Liver (tissue), 9 donors: Measurements from ENCODE around the gene DRD4. TPM values are rescaled to one million over a fixed set of nuclear protein-coding genes. Genes with fewer than 3 reads are reported as not detected.

Experiments
- DNase-seq: peaks from one replicate; pipeline ENCODE4 v3.0.0-alpha.2; 2017; ENCODE audit warnings: low spot score
- H3K27ac ChIP-seq, 2 donors: one replicate each; pipeline ENCODE4 v1.7.0; 2013; ENCODE audit warnings: inconsistent platforms in 2 of 2, low read length in 2 of 2, control low read depth in 1 of 2, low read depth in 1 of 2, mild to moderate bottlenecking in 1 of 2
- H3K27me3 ChIP-seq, 4 donors: one replicate each; pipeline versions ENCODE4 v1.6.1 to v1.7.0; 2013; ENCODE audit warnings: low read length in 3 of 4, inconsistent platforms in 1 of 4, mild to moderate bottlenecking in 1 of 4, moderate library complexity in 1 of 4; ENCODE audit not compliant: control insufficient read depth in 4 of 4, insufficient read depth in 4 of 4
- H3K36me3 ChIP-seq, 4 donors: one replicate each; pipeline versions ENCODE4 v1.6.1 to v1.7.0; 2013; ENCODE audit warnings: low read length in 3 of 4, mild to moderate bottlenecking in 3 of 4, low read depth in 1 of 4, moderate library complexity in 1 of 4; ENCODE audit not compliant: control insufficient read depth in 4 of 4, insufficient read depth in 3 of 4
- H3K4me1 ChIP-seq, 4 donors: one replicate each; pipeline versions ENCODE4 v1.6.1 to v1.7.0; 2013; ENCODE audit warnings: low read length in 3 of 4, mild to moderate bottlenecking in 3 of 4, moderate library complexity in 1 of 4; ENCODE audit not compliant: control insufficient read depth in 4 of 4, insufficient read depth in 4 of 4
- H3K4me3 ChIP-seq, 3 donors: one replicate each; pipeline versions ENCODE4 v1.6.1 to v1.7.0; 2013; ENCODE audit warnings: low read length in 3 of 3, control low read depth in 1 of 3, low read depth in 1 of 3, mild to moderate bottlenecking in 1 of 3
- H3K9ac ChIP-seq, 2 donors: one replicate each; pipeline ENCODE4 v1.7.0; 2013; ENCODE audit warnings: low read length in 2 of 2, mild to moderate bottlenecking in 2 of 2, moderate library complexity in 2 of 2, control low read depth in 1 of 2, low read depth in 1 of 2
- H3K9me3 ChIP-seq, 4 donors: one replicate each; pipeline versions ENCODE4 v1.6.1 to v1.7.0; 2013; ENCODE audit warnings: low read length in 3 of 4; ENCODE audit not compliant: control insufficient read depth in 4 of 4
- ATF3 ChIP-seq: IDR thresholded peaks from 2 replicates; pipeline ENCODE4 v1.6.1; 2016; ENCODE audit warnings: antibody characterized with exemption
- EGR1 ChIP-seq, 2 donors: IDR thresholded peaks; 2 replicates each; pipeline ENCODE4 v1.6.1; 2016 to 2018; ENCODE audit warnings: antibody characterized with exemption in 2 of 2, low read depth in 2 of 2
- FOXA1 ChIP-seq: IDR thresholded peaks from 2 replicates; pipeline ENCODE4 v1.6.1; 2016; ENCODE audit warnings: antibody characterized with exemption
- FOXA2 ChIP-seq: IDR thresholded peaks from 2 replicates; pipeline ENCODE4 v1.6.1; 2016; ENCODE audit warnings: antibody characterized with exemption
- HNF4A ChIP-seq, 2 donors: conservative IDR thresholded peaks; 2 replicates each; pipeline ENCODE4 v1.6.1; 2016; ENCODE audit warnings: antibody characterized with exemption in 2 of 2, mild to moderate bottlenecking in 2 of 2
- JUND ChIP-seq, 2 donors: IDR thresholded peaks; 2 replicates each; pipeline ENCODE4 v1.6.1; 2016; ENCODE audit warnings: antibody characterized with exemption in 2 of 2
- MAX ChIP-seq: IDR thresholded peaks from 2 replicates; pipeline ENCODE4 v1.6.1; 2016; ENCODE audit warnings: antibody characterized with exemption
- NR2F2 ChIP-seq: IDR thresholded peaks from 2 replicates; pipeline ENCODE4 v1.6.1; 2016; ENCODE audit warnings: antibody characterized with exemption
- REST ChIP-seq: IDR thresholded peaks from 2 replicates; pipeline ENCODE4 v1.6.1; 2016; ENCODE audit warnings: antibody characterized with exemption, mild to moderate bottlenecking
- RXRA ChIP-seq, 2 donors: IDR thresholded peaks; 2 replicates each; pipeline ENCODE4 v1.6.1; 2017 to 2018; ENCODE audit warnings: antibody characterized with exemption in 2 of 2, mild to moderate bottlenecking in 1 of 2
- SP1 ChIP-seq: IDR thresholded peaks from 2 replicates; pipeline ENCODE4 v1.6.1; 2018; ENCODE audit warnings: antibody characterized with exemption, mild to moderate bottlenecking
- TAF1 ChIP-seq: conservative IDR thresholded peaks from 2 replicates; pipeline ENCODE4 v1.6.1; 2016; ENCODE audit warnings: antibody characterized with exemption, mild to moderate bottlenecking
- ZBTB33 ChIP-seq: IDR thresholded peaks from 2 replicates; pipeline ENCODE4 v1.6.1; 2016; ENCODE audit warnings: antibody characterized with exemption
- WGBS: extraction: QIAGEN DNeasy Blood & Tissue Kit; methylation state at CpG from one replicate; pipeline ENCODE4 v1.1.7; 2013; 5-methylcytosine and 5-hydroxymethylcytosine counted together
- polyA plus RNA-seq, 2 donors: library from polyadenylated mRNA; stranded (reverse) in 1 of 2; unstranded in 1 of 2; fragments of 200-250 nt in 1 of 2; fragments of >200 nt in 1 of 2; fragmentation: Nextera tagmentation in 1 of 2; extraction: Ambion mirVana in 1 of 2; gene quantifications; one replicate each; pipeline versions ENCODE4 v1.2.1 to v1.2.3, GENCODE V29; 2013 to 2015
- total RNA-seq, 2 donors: library from RNA; depleted of rRNA; stranded (reverse); fragments of >200 nt; gene quantifications; one replicate each; pipeline ENCODE4 v1.2.3, GENCODE V29; 2014
- donor health status: healthy.
- donor health status: healthy.
- donor health status: healthy.
- donor health status: healthy.
- donor health status: healthy.

Gene DRD4
- total and polyA plus RNA-seq, 4 donors: not detected

GRCh38 chr11:598005-598680 lies 38.9 kb upstream of the DRD4 start:
- Histone ChIP-seq H3K27ac (no peak overlapping the region), H3K9ac (no peak overlapping the region), H3K4me3 (no peak overlapping the region), H3K9me3 (no peaks in the 10 kb centered on the region), H3K36me3 (peaks cover 22 to 74% (median 45%) of the 10 kb centered on the region in 4 donors), H3K27me3 (no peaks in the 10 kb centered on the region), H3K4me1 (peaks cover 3 to 4% (median 4%) of the 10 kb centered on the region in 4 donors)
- TF ChIP-seq ATF3 (no peak), REST (no peak), HNF4A (conservative IDR thresholded peaks at IDR 0.05) (no peak), FOXA1 (no peak), NR2F2 (no peak), FOXA2 (no peak)
- no peak for DNase-seq
- 96% methylated on average over 30 of the region's 30 CpGs for WGBS

- Histone ChIP-seq H3K27ac (no peak overlapping the region), H3K4me1 (peaks cover 6 to 25% (median 6%) of the 10 kb centered on the region in 4 donors), H3K27me3 (no peaks in the 10 kb centered on the region), H3K9ac (no peak overlapping the region), H3K4me3 (no peak overlapping the region), H3K36me3 (peaks cover 23 to 69% (median 46%) of the 10 kb centered on the region in 4 donors), H3K9me3 (no peaks in the 10 kb centered on the region)
- no peak for TF ChIP-seq ZBTB33
- TF ChIP-seq MAX: no peak
- TF ChIP-seq NR2F2: no peak
- TF ChIP-seq TAF1: no peak
- no peak for TF ChIP-seq SP1
- WGBS: 93% methylated on average over 23 of the region's 23 CpGs
- no peak for DNase-seq
Measured at GRCh38 chr11:601573-602245, 35.4 kb upstream of the DRD4 start.

GRCh38 chr11:603154-603553 lies 33.9 kb upstream of the DRD4 start:
- Histone ChIP-seq H3K27ac (no peak overlapping the region), H3K4me3 (no peak overlapping the region), H3K27me3 (no peaks in the 10 kb centered on the region), H3K9ac (no peak overlapping the region), H3K36me3 (peaks cover 31 to 71% (median 47%) of the 10 kb centered on the region in 4 donors), H3K9me3 (no peaks in the 10 kb centered on the region), H3K4me1 (peaks cover 6 to 37% (median 12%) of the 10 kb centered on the region in 4 donors)
- WGBS: 71% methylated on average over 13 of the region's 13 CpGs
- no peak for DNase-seq
- TF ChIP-seq EGR1 (IDR thresholded peaks at IDR 0.05; ENCODE audit: low read depth in 2 of 2) (no peak), RXRA (IDR thresholded peaks at IDR 0.05) (peak; percentile 41 to 54), JUND (IDR thresholded peaks at IDR 0.05) (no peak), SP1 (peak; percentile 17), ZBTB33 (no peak), NR2F2 (no peak), REST (no peak), ATF3 (no peak)
